NCI-H1092 treated with DMSO at 0.1 percent for 48 hours (cell line): ENCODE results near the gene MROH2A.
"Not testable (repeated sequence)": the region's sequence is repeated elsewhere in the genome, so short reads cannot be mapped to it uniquely, and the experiment has no call there.

Experiments
- DNase-seq: peaks from one replicate; lab custom pipeline; 2025; lab: John Stamatoyannopoulos, UW

Gene MROH2A

GRCh38 chr2:233778030-233778429 is at the start of gene MROH2A:
Gene MROH2A (plus strand): TSS chr2:233778330. CDS start chr2:233779359, 1,029 bp downstream.
- DNase-seq = no peak

GRCh38 chr2:233728723-233729301 is 49.3 kb upstream of the MROH2A start, which contains the start of gene UGT1A3:
Gene UGT1A3 (plus strand): TSS chr2:233729042. CDS start chr2:233729127, 85 bp downstream.
- no peak for DNase-seq

GRCh38 chr2:233736868-233737653 is 41.1 kb upstream of the MROH2A start:
- not testable (repeated sequence) for DNase-seq

- no peak for DNase-seq
These were observed 37.3 kb upstream of the MROH2A start for GRCh38 chr2:233740870-233741269.

GRCh38 chr2:233743464-233744259 is 34.5 kb upstream of the MROH2A start:
- DNase-seq = no peak

GRCh38 chr2:233745073-233745755 is 32.9 kb upstream of the MROH2A start:
- no peak for DNase-seq

- not testable (repeated sequence) for DNase-seq
These were observed 32.3 kb upstream of the MROH2A start for GRCh38 chr2:233745838-233746237.

GRCh38 chr2:233746475-233747282 is 31.5 kb upstream of the MROH2A start:
- no peak for DNase-seq

- no peak for DNase-seq
These were observed 30.9 kb upstream of the MROH2A start for GRCh38 chr2:233747283-233747544.

GRCh38 chr2:233750689-233751088 is 27.4 kb upstream of the MROH2A start:
- not testable (repeated sequence) for DNase-seq

- not testable (repeated sequence) for DNase-seq
These were observed 26.7 kb upstream of the MROH2A start for GRCh38 chr2:233751212-233752009.

GRCh38 chr2:233754872-233755611 is 23.1 kb upstream of the MROH2A start:
- no peak for DNase-seq

- no peak for DNase-seq
These were observed 21.6 kb upstream of the MROH2A start for GRCh38 chr2:233756429-233757081.

- DNase-seq = no peak
These were observed 20.0 kb upstream of the MROH2A start for GRCh38 chr2:233758141-233758540.

GRCh38 chr2:233758849-233759248 is 19.3 kb upstream of the MROH2A start:
- DNase-seq = no peak

- DNase-seq = no peak
These were observed 18.1 kb upstream of the MROH2A start, which contains the start of gene UGT1A1 for GRCh38 chr2:233760043-233760442. Gene UGT1A1 (plus strand): TSS chr2:233760270. CDS start chr2:233760288, 18 bp downstream.

- no peak for DNase-seq
These were observed 16.9 kb upstream of the MROH2A start for GRCh38 chr2:233761040-233761769.

- no peak for DNase-seq
These were observed 13.9 kb upstream of the MROH2A start for GRCh38 chr2:233764264-233764663.

GRCh38 chr2:233764761-233765160 is 13.4 kb upstream of the MROH2A start:
- DNase-seq = no peak
